H1 (cell line): ENCODE results near the gene SLC13A1. TPM values are rescaled to one million over a fixed set of nuclear protein-coding genes. Genes with fewer than 3 reads are reported as not detected.

Experiments used
- FOSL1 ChIP-seq: IDR thresholded peaks from 2 replicates; pipeline ENCODE4 v1.6.1; 2011; ENCODE audit warnings: mild to moderate bottlenecking, low read depth, low read length, moderate library complexity; ENCODE audit not compliant: insufficient read depth
- MAFK ChIP-seq: IDR thresholded peaks from 2 replicates; pipeline ENCODE4 v1.6.1; 2012; ENCODE audit warnings: low read depth, mild to moderate bottlenecking, improper control_type of control experiment, low read length
- polyA plus RNA-seq, 7 experiments: library from polyadenylated mRNA; depleted of rRNA in 3 of 7; stranded (reverse) in 5 of 7; unstranded in 2 of 7; fragments of >200 nt in 5 of 7; fragments of 200-250 nt in 2 of 7; gene quantifications; 1 replicate in 5 of 7; 2 replicates in 1 of 7; 4 replicates in 1 of 7; pipeline versions ENCODE4 v1.2.1 to v1.2.3, GENCODE V29; 2011 to 2013; ENCODE audit warnings: missing spikeins in 2 of 7, mixed read lengths in 2 of 7
- total RNA-seq: library from RNA; stranded (reverse); fragmentation: NEBNext Ultra II Directional; extraction: Animal tissue kit (Norgen Biotek cat#: 25700); gene quantifications from 2 replicates; pipeline ENCODE4 v1.2.1, GENCODE V29; 2021

SLC13A1 gene
- total and polyA plus RNA-seq, 2 of the 8 experiments (the other 6 are each of a cell fraction or from before 2014, with no cell fraction given), result not detected

DNA sequence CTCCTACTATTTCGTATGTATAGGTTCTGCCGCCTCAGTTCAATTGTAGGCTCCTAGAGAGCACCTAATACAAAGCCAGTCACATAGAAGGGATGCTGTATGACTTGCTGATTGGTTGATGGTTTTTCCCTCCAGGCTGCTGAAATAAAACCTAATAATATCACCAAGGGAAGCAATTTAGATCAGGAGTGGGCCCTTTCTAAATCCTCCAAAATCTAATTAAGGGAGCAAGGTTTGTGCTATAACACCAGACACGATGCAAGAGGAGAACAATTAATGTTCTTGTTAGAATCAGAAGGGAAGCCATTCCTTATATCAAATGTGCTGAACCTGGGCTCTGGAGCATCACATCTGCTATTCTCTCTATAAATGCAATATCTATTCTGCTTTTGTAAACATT, 42.0 kb upstream of the SLC13A1 start (continued):
- TF ChIP-seq FOSL1 (no peak), MAFK (no peak)
